HEK293 (cell line): ENCODE measurements around the gene RHBG.

ENCODE experiments used
- BCL6B ChIP-seq: fragments of 450-650 bp; formaldehyde crosslinking; IDR thresholded peaks from 2 replicates; pipeline ENCODE4 v1.5.1; 2017; ENCODE audit warnings: missing biosample characterization, missing genetic modification characterization
- CTCF ChIP-seq: fragments of 450-650 bp; formaldehyde crosslinking; IDR thresholded peaks from 2 replicates; pipeline ENCODE4 v1.5.1; 2016; ENCODE audit warnings: missing biosample characterization, missing genetic modification characterization
- KLF10 ChIP-seq: fragments of 450-650 bp; IDR thresholded peaks from 2 replicates; pipeline ENCODE4 v1.5.1; 2018; ENCODE audit warnings: missing biosample characterization, mild to moderate bottlenecking, missing genetic modification characterization
- MYNN ChIP-seq: fragments of 450-650 bp; formaldehyde crosslinking; IDR thresholded peaks from 2 replicates; pipeline ENCODE4 v1.5.1; 2016; ENCODE audit warnings: missing biosample characterization, missing genetic modification characterization, borderline replicate concordance
- TCF7L2 ChIP-seq: IDR thresholded peaks from 2 replicates; pipeline ENCODE4 v1.6.1; 2011; ENCODE audit warnings: low read depth, mild to moderate bottlenecking, inconsistent platforms, low read length, moderate library complexity, borderline replicate concordance
- WT1 ChIP-seq: fragments of 450-650 bp; formaldehyde crosslinking; IDR thresholded peaks from 2 replicates; pipeline ENCODE4 v1.5.1; 2016; ENCODE audit warnings: missing biosample characterization, missing genetic modification characterization
- ZBTB17 ChIP-seq: fragments of 450-650 bp; formaldehyde crosslinking; IDR thresholded peaks from 2 replicates; pipeline ENCODE4 v1.5.1; 2016; ENCODE audit warnings: missing biosample characterization, missing genetic modification characterization
- ZBTB21 ChIP-seq: fragments of 450-650 bp; formaldehyde crosslinking; IDR thresholded peaks from 2 replicates; pipeline ENCODE4 v1.5.1; 2017; ENCODE audit warnings: missing biosample characterization, missing genetic modification characterization
- ZBTB49 ChIP-seq: fragments of 450-650 bp; formaldehyde crosslinking; IDR thresholded peaks from 2 replicates; pipeline ENCODE4 v1.5.1; 2016; ENCODE audit warnings: missing biosample characterization, missing genetic modification characterization, low read depth
- ZBTB6 ChIP-seq: fragments of 450-650 bp; formaldehyde crosslinking; IDR thresholded peaks from 2 replicates; pipeline ENCODE4 v1.5.1; 2017; ENCODE audit warnings: missing biosample characterization, missing genetic modification characterization
- ZNF221 ChIP-seq: fragments of 450-650 bp; formaldehyde crosslinking; IDR thresholded peaks from 2 replicates; pipeline ENCODE4 v1.5.1; 2017; ENCODE audit warnings: missing biosample characterization, missing genetic modification characterization, borderline replicate concordance
- ZNF280D ChIP-seq: fragments of 450-650 bp; formaldehyde crosslinking; IDR thresholded peaks from 2 replicates; pipeline ENCODE4 v1.5.1; 2016; ENCODE audit warnings: missing biosample characterization, missing genetic modification characterization
- ZNF416 ChIP-seq: fragments of 450-650 bp; formaldehyde crosslinking; IDR thresholded peaks from 2 replicates; pipeline ENCODE4 v1.5.1; 2016; ENCODE audit warnings: missing biosample characterization, missing genetic modification characterization
- ZNF423 ChIP-seq: fragments of 450-650 bp; formaldehyde crosslinking; IDR thresholded peaks from 2 replicates; pipeline ENCODE4 v1.5.1; 2016; ENCODE audit warnings: missing biosample characterization, missing genetic modification characterization

- no peak for TF ChIP-seq CTCF (tag by site-specific recombination)
- no peak for TF ChIP-seq ZNF280D (tag by site-specific recombination)
- TF ChIP-seq TCF7L2, result no peak
- TF ChIP-seq MYNN (tag by site-specific recombination), result no peak
- TF ChIP-seq ZBTB21 (tag by site-specific recombination), result no peak
- TF ChIP-seq ZBTB6, result no peak
- no peak for TF ChIP-seq ZNF221 (tag by site-specific recombination)
- no peak for TF ChIP-seq WT1 (tag by site-specific recombination)
- TF ChIP-seq ZBTB49, result no peak
- no peak for TF ChIP-seq ZNF423 (tag by site-specific recombination)
- TF ChIP-seq ZNF416 (tag by site-specific recombination), result no peak
- TF ChIP-seq ZBTB17 (tag by site-specific recombination), result no peak
- no peak for TF ChIP-seq KLF10 (tag by site-specific recombination)
- no peak for TF ChIP-seq BCL6B (tag by site-specific recombination)
Measured at GRCh38 chr1:156366378-156367166, 2.4 kb upstream of the RHBG start.
